Subcutaneous adipose tissue (tissue), 4 donors: Measurements from ENCODE around the gene ZNF341. TPM values are rescaled to one million over a fixed set of nuclear protein-coding genes. Genes with fewer than 3 reads are reported as not detected.

Experiments used
- total RNA-seq, 4 donors: library from RNA; depleted of rRNA; stranded (reverse); fragments of >200 nt; gene quantifications; one replicate each; pipeline ENCODE4 v1.1.0, GENCODE V29; 2016
- TF ChIP-seq, protein P1 (sequence below): fragments of 450-650 bp; IDR thresholded peaks from one replicate; pipeline ENCODE4 v1.5.1; 2016; ENCODE audit warnings: low read depth, mild to moderate bottlenecking, control low read depth, antibody characterized with exemption, moderate library complexity

Gene ZNF341
- total RNA-seq, 4 donors from 2014 or later: 0.65 to 2.8 (median 1.1) TPM

DNA sequence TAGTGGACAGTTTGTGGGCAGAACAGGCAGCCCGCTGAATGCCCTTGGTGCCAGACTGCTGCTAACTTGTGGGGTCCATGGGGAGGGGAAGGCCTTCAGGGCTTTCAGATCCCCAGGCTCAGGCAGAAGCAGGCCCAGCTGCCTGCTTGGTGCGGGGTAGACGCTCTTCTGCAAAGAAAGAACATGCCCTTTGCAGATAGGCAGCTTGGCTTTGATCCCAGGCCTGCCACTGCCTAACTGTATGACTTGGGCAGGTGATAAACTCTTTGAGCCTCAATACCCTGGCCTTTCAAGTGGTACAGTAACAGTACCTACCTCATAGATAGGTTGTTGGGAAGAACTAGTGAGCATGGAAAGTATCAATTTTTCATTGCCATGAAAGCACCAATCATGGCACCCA, 107.8 kb downstream of the ZNF341 start:
- TF ChIP-seq, protein P1, sequence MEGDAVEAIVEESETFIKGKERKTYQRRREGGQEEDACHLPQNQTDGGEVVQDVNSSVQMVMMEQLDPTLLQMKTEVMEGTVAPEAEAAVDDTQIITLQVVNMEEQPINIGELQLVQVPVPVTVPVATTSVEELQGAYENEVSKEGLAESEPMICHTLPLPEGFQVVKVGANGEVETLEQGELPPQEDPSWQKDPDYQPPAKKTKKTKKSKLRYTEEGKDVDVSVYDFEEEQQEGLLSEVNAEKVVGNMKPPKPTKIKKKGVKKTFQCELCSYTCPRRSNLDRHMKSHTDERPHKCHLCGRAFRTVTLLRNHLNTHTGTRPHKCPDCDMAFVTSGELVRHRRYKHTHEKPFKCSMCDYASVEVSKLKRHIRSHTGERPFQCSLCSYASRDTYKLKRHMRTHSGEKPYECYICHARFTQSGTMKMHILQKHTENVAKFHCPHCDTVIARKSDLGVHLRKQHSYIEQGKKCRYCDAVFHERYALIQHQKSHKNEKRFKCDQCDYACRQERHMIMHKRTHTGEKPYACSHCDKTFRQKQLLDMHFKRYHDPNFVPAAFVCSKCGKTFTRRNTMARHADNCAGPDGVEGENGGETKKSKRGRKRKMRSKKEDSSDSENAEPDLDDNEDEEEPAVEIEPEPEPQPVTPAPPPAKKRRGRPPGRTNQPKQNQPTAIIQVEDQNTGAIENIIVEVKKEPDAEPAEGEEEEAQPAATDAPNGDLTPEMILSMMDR: no peak

- TF ChIP-seq, protein P1: no peak
Observed at GRCh38 chr20:33840160-33840559, 108.4 kb downstream of the ZNF341 start.

DNA sequence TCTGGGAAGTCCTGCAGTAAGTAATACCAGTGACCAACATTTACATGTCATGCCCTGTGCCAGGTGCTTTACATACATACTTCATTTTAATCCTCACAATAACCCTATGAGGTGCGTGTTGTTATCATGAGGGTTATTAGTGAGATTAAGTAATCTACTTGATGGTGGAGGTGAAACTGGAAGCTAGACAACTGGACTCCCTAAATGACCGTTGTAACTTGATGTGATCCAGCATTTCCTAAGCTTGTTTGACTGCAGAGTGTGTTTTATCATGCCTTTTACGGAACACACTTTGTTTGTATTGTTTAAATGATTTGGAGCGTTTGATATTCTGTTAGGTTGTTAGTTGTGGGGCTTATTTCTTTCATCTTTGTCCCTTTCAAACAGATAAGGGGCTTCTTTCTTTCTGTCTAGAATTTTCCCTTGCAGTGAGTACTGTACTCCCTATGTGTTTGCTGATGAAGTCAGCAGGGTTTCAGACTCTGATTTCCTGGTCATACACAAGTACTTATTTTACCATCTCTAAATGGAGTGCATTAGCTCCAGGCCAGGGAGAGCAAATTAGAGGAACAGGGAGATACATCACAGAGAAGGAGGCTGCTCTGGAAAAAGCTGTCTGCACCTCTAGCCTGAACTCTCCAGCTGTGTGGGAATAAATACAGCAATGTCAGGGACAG, 109.1 kb downstream of the ZNF341 start:
- TF ChIP-seq, protein P1: no peak

GRCh38 chr20:33841436-33841799, 109.6 kb downstream of the ZNF341 start:
- TF ChIP-seq, protein P1: no peak

Other genes starting within 250 kb of the ZNF341 start
- gene CBFA2T2, start 241.9 kb upstream of the ZNF341 start, total RNA-seq: 10 to 100 TPM in 2 of 4 donors, 1 to 10 TPM in 2; 8.5 to 13.4 (median 10.0) TPM
- not detected for gene C20orf144, start 69.7 kb upstream of the ZNF341 start, total RNA-seq
- under 1 TPM in 3 of 4 donors, not detected in 1; 0.51 to 0.75 (median 0.66) TPM for gene ACTL10, start 65.1 kb upstream of the ZNF341 start, total RNA-seq
- 10 to 100 TPM; 18.1 to 38.6 (median 28.2) TPM for gene NECAB3, start 57.6 kb upstream of the ZNF341 start, total RNA-seq
- 1 to 10 TPM; 1.3 to 1.9 (median 1.7) TPM for gene E2F1, start 45.6 kb upstream of the ZNF341 start, total RNA-seq
- 1 to 10 TPM; 2.0 to 7.0 (median 4.3) TPM for gene PXMP4, start 11.7 kb upstream of the ZNF341 start, total RNA-seq
- 10 to 100 TPM; 68.0 to 79.5 (median 69.5) TPM for gene CHMP4B, start 79.4 kb downstream of the ZNF341 start, total RNA-seq